ENCODE results near the gene MALRD1.
"Not testable (repeated sequence)": the region's sequence is repeated elsewhere in the genome, so short reads cannot be mapped to it uniquely, and the experiment has no call there.

MALRD1 gene

DNA sequence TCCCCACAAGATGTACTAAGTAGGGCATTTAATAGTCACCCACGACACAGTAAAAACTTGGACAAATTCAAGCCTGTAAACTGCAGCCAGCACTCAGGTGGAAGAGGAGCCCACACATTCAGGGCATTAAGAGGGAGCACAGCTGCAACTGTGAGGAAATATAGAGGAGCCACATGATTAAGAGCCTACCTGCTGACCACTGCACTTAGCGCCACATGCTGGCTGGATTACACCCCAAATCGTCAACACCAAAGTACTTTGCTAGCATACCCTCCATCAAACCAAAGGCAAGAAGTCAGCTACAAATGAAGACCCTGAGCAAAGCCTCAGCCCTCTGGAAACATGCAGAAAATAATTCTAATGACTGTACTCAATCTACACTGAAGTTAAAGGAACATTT, 445.3 kb downstream of the MALRD1 start:
- DNase-seq (ENCODE audit: low read depth): no peak

DNA sequence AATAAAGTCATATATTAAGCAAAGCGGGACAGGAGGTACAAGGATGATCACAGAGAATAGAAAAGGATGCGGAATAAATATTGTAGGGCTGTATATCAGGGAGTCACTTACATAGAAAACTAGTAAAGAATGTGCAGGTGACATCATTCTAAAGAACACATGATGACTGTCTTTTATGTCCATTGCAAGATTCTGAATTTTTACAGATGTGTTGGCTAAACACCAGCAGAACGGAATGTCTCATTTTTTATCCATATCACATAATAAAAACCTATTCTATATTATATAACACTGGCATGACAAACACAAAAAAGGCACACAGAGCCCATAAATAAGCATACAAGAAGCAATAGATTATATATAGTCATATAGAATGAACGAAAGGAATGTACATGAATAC, 448.4 kb downstream of the MALRD1 start:
- DNase-seq (ENCODE audit: low read depth): no peak

DNA sequence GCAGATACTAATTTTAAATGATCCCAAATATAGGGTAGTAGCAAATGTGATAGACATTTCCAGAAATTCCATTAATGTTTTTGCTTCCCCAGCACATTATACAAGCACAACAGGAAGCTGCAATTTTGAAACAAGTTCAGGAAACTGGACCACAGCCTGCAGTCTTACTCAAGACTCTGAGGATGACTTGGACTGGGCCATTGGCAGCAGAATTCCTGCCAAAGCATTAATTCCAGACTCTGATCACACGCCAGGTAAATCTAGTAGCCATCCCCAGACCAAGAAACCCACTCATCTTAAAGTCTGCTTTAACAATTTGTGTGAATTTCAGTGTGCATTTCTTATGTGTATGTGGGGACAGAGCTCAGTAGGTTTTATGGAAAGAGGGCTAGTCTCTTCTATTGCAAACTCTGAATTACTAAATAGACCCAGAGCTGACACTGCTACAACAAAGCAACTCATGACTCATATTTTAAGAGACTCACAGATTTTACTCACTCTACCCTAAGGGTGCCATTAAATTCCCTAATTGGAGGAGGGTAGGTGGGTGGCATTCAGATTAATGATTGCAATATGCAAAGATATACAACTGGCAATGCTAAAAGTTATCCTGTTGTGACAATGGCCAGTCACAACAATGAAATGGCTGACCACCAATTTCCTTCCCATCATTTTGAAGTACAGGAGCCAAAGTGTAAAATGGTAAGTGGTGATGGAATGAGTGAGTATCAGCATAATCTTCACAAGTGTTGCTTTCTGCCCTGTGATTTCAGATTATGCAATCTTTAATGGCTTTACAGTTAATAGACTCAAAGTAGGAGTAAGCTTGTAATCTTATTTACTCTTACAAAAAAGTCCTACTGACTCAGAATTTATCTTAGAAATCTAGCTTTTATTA, 450.0 kb downstream of the MALRD1 start:
- DNase-seq (ENCODE audit: low read depth): no peak

DNA sequence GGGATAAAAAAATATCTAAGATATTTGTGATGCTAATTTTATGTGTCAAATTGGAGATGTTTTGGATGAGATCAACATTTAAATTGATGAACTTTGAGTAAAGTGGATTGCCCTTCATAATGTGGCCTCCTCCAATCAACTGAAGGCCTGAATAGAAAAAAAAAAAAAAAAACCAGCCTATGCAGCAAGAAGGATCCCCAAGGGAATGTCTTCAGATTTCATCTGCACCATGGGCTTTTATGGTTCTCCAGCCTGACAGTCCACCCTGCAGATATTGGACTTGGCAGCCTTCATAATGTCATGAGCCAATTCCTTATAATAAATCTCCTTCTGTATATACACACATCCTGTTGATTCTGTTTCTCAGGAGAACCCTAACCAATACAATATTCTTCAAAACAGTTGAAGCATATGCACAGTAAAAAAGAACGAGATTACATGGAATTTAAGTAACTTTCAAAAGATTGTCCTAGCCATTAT, 450.7 kb downstream of the MALRD1 start:
- DNase-seq (ENCODE audit: low read depth): no peak

DNA sequence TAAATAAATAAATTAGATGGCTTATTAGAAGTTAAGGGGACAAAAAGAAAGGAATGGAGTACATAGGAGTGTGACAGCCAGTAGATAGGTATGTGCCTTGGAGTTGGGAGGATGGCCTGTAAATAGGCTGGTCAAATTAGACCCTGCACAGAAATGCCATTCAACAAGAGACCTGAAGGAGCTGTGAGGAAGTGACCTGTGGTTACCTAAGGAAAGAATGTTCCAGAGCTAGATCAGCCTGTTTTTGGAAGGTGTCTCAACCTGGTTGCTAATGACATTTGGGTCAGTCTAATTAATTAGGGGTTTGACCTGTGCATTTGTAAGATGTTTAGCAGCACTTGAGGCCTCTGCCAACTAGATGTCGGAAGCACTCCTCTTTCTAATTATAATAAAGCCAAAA, 452.4 kb downstream of the MALRD1 start:
- no peak for DNase-seq (ENCODE audit: low read depth)

DNA sequence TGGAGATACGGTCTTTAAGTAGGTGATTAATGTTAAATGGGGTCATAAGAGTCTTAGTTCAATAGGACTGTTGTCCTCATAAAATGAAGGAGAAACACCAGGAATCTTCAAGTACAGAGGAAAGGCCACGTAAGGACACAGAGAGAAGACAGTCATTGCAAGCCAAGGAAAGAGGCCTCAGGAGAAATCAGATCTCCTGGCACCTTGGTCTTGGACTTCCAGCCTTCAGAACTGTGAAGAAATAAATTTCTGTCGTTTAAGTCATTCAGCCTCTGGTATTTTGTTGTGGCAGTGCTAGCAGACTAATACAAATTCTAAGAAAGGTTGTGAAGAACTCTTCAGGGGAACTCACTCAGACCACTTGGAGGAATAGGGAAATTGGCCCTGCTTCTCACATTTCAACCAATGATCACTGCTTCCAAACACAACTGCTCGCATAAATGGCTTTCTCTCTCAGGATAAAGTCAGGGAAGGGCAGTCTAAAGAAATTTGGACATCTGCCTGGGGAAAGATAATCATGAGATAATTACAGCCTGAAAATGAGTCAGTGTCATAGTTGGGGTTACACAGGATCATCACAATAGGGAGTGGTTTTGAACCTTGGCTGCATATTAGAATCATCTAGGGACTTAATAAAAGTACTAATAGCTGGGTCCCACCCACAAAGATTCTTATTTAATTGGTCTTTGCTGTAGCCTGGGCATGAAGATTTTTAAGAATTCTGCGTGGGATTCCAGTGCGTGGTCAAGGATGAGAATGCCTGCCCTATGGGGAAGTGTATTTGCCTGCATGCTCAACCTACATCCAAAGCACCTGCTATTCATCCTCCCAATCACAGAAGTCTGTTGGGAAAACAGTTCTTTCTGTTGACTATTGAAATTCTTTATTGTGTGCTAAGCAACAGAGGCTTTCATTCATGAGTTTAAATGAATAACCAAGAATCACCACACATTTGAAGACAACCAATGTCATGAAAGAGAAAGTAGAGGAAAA, 457.0 kb downstream of the MALRD1 start:
- no peak for DNase-seq (ENCODE audit: low read depth)

DNA sequence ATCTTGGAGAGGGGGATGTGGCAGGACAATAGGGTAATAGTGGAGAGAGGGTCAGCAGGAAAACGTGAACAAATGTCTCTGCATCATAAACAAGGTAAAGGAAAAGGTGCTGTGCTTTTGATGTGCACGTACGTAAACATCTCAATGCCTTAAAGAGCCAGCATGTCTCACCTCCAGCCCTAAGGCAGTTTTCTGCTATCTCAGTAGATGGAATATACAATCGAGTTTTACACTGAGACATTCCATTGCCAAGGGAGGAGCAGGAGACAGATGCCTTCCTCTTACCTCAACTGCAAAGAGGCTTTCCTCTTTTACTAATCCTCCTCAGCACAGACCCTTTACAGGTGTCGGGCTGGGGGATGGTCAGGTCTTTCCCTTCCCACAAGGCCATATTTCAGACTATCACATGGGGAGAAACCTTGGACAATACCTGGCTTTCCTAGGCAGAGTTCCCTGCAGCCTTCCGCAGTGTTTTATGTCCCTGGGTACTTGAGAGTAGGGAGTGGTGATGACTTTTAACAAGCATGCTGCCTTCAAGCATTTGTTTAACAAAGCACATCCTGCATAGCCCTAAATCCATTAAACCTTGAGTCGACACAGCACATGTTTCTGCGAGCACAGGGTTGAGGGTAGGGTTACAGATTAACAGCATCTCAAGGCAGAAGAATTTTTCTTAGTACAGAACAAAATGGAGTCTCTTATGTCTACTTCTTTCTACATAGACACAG, 461.6 kb downstream of the MALRD1 start:
- not testable (repeated sequence) for DNase-seq (ENCODE audit: low read depth)

DNA sequence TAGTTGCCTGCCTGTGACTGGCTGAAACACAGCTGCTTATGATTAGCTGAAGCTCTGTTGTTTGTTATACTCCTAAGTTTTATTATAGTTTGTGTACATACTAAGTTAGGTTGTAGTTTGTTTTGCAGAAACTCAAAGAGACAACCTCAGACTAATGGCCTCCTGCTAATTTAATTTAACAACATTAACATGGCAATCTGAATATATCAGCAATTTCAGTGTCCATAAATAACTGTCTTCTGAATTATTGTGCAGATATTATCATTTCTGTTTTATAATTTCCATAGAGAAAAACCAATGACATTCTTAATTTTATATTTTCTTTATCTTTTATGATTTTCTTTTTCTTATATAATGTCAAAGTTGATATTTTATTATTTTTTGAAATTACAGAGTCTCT, 469.5 kb downstream of the MALRD1 start:
- DNase-seq (ENCODE audit: low read depth): no peak

DNA sequence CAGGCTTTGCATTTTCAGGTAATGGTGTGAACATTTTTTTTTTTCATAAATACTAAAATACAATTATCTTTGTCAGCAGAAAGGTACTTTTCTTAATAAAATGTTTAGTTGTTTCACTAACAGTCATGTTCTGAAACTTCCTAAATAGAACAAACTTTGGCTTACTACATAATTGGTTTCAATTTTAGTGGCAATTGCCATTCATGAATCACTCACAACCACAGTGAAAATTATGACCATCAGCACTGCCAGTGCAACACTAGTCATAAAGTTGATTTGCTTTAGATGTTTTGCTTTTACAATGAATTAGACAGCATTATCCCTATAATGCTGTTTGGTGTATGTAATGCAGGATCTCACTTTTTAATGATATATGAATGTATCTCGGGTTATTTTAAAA, 470.0 kb downstream of the MALRD1 start:
- no peak for DNase-seq (ENCODE audit: low read depth)

DNA sequence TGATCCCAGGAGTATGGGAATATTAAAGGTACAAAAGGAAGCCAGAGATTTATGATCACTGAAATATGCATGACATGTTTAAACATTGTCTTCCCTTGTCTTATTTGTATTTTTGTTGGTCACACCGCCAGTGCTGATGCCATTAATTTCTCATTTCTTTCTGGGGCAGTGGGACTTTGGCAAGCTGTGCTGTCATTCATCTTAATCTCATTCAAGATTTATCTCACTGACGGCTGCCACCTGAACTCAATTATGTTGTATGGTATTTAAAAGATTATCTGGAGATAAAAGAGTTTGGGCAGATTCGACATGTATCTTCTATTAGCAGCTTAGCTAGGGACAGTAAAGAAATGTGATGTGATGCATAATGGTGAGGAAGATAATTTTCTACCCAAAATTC, 482.7 kb downstream of the MALRD1 start:
- DNase-seq (ENCODE audit: low read depth): no peak

DNA sequence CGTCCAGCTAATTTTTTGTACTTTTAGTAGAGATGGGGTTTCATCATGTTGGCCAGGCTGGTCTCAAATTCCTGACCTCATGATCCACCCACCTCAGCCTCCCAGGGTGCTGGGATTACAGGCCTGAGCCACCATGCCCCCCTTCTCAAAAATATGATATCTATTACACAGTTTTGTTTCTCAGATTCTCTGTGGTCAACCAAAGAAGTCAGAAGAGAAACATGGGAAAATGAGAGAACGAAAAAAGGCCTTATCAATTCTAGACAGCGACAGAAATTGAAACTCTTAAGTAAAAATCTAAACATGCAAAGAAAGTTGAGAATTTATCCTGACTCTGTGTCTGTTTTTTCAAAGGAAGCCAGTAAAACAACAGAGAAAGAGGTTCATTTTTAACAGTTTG, 483.8 kb downstream of the MALRD1 start:
- DNase-seq (ENCODE audit: low read depth): no peak

DNA sequence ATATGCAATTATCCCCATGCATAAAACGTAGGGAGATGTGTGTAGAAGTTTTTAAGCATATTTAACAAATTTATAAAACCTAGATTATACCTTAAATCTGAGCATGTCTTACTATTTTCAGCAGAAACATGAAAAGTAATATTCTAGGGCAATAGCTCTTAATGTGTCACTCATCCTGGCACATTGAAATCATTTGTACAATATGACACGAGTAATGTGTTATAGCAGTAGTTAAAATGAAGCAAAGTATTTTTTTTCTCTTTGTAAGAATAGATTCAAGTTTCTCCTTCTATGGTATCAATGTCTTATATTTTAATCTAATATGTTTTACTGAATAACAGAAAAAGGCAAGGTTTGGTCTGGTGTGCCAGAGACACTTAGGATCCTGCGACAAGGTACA, 492.7 kb downstream of the MALRD1 start:
- DNase-seq (ENCODE audit: low read depth): no peak

DNA sequence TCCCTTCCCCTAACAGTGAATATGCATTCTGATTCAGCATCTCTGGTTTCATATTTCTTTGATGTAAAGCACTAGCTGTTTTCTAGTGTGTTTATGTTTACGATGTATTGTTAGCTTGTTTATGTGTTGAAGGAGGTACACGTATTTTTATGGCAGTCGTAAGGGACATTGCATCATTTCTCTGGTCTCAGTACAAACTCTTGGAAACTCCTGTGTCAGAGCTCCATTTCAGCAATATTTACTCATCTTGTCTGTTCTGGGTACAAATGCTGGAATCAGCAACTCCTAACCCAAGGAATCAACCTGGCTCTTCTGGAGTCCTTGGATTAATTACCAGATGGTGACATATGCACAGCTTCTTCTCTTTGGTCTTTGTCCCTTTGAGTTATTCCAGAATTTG, 497.6 kb downstream of the MALRD1 start:
- DNase-seq (ENCODE audit: low read depth): no peak

DNA sequence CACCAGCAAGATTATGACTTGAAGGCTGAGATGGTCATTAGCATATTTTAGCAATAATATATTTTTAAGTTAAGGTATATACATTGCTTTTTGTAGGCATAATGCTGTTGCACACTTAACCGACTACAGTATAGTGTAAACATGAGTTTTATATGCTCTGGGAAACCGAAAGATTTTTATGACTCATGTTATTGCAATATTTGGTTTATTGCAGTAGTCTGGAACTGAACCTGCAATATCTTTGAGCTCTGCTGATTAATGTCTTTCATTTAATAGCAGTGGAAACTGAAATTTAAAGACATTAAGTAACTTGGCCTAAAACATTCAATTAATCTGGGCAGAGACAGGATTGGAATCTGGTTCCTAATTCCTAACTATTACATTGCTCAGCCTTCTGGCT, 500.9 kb downstream of the MALRD1 start:
- no peak for DNase-seq (ENCODE audit: low read depth)

DNA sequence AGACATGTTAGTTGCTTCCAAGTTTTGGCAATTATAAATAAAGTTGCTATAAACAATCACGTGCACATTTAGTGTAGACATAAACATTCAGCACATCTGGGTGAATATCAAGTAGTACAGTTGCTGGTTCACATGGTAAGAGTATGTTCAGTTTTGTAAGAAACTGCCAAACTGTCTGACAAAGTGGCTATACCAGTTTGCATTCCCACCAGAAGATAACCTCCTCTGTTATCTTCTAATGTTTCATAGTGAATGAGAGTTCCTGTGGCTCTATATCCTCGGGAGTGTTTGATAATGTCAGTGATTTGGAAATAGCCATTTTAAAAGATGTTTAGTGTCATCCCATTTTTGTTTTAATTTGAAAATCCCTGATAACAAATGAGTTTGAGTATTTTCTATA, 508.1 kb downstream of the MALRD1 start:
- DNase-seq (ENCODE audit: low read depth): no peak

DNA sequence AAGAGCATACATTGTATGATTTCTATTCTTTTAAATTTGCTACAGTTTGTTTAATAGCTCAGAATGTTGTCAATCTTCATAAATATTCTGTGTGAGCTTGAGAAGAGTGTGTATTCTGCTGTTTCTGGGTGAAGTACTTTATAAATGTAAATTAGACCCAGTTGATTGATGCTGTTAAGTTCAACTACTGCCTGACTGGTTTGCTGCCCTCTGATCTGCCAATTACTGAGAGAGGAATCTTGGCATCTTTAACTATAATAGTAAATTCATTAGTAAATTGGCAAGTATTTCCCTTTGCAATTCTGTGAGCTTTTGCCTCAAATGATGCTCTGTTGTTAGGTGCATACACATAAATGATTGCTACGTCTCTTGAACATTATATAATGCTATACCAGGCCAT, 512.6 kb downstream of the MALRD1 start:
- no peak for DNase-seq (ENCODE audit: low read depth)

DNA sequence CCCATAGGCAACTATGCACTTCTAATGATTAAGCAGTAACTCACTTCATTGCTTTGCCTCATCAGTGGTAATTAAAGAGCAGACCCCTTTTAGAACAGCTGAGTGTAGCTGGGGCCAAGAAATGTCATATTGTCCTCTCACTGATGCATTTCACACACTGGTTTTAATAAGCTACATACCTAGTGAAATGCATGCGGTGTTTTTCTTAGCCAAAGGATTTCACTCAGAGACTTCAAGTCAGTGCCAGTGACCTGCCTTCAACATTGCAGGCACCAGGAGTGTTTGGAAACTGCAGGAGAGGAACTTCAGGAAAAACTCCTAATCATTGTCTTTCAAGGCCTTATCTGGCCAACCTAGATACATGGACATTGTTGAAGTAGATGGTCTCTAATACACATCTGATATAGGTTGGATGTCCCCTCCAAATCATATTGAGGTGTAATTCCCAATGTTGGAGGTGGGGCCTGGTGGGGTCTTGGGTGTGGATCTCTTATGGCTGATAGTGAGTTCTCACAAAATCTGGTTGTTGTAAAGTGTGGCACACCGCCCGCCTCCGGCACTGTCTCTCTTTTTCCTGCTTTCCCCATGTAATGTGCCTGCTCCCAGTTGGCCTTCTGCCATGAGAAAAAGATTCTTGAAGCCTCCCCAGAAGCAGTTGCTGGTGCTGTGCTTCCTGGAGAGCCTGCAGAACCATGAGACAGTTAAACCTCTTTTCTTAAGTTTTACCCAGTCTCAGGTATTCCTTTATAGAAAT, 515.0 kb downstream of the MALRD1 start:
- DNase-seq (ENCODE audit: low read depth): no peak

DNA sequence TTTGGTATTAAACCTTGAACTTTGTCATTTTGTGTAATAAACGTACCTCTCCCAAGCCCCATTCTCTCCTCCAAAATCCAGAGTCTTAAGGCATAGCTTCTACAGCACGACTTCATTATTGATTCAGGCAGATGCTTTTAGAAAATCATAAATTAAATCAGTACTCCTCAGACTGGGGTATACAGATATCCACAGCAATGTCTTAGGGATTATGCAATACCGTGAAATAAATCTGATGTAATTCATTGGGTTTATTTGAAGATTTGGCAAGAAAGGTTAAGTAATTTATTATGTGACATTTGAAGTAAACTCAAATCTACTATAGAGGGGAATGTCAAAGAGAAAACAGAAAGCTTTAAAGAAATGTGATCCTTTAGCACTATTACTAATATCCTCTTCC, 521.5 kb downstream of the MALRD1 start:
- DNase-seq (ENCODE audit: low read depth): no peak

DNA sequence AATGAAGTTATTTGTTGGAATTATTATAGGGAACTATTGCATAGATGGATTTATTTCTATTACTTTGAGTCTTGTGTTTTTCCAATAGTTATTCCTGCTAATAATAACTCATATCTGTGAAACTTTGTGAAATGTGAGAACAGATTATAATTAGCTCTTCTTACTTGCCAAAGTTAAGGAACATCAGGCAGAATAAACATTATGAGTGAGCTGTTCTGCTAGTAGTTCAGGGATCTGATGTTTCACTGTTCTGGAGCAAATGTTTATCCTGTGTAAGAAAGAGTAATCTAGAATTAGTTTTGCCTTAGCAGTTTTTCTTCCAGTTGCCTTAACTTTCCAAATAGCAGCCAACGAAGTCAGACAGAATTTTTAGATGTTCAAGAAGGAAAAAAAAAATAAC, 522.4 kb downstream of the MALRD1 start:
- DNase-seq (ENCODE audit: low read depth): no peak

DNA sequence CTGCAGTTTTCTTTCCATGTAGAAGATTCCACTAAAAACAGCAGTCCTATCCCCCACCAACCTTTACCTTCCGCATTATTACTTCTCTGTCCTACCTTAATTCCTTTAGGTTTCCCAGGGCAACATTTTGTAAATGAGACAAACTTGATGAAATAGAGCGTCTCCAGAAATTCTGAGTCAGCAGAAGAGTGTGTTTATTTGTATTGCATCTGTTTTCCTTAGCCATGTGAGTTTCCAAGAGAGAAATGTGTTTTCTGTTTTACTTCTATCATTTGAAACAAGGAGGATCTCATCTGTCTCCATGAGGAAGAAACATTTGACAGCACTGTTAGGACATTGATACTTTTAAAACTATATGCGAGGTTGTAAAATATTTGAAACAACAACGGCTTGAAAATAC, 523.5 kb downstream of the MALRD1 start:
- DNase-seq (ENCODE audit: low read depth): no peak

DNA sequence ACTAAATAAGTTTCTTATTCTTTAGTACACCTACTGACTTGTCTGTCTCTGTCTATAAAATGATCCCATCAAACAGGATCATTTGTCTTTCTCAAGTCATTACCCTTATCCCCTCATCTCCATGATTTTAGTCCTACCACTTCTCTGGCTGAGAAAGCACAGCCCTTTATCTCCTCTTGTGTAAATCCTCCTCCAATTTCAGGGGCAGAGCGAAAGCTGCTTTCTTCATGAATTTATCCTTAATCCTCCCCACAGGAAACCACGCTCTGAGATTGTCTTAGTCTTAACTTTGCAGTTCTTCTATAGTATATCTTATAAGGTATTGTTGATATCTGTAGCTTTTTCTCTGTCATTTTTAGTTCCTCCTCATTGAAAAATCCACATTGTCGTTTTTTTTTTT, 528.0 kb downstream of the MALRD1 start:
- no peak for DNase-seq (ENCODE audit: low read depth)

All from GM04503 (cell line).